Vagina (tissue), 2 donors: ENCODE results near the gene CLIC2.

Experiments used
- CTCF ChIP-seq, 3 experiments: fragments of 450-650 bp in 2 of 3; fragments of 200-600 bp in 1 of 3; sonication (generic) in 1 of 3; IDR thresholded peaks; one replicate each; pipeline ENCODE4 v1.5.1; 2017 to 2019; ENCODE audit warnings: antibody characterized with exemption in 3 of 3, mild to moderate bottlenecking in 2 of 3, moderate library complexity in 2 of 3
- POLR2A ChIP-seq, 2 donors: fragments of 450-650 bp; IDR thresholded peaks; one replicate each; pipeline ENCODE4 v1.6.1; 2017; ENCODE audit warnings: antibody characterized with exemption in 2 of 2, mild to moderate bottlenecking in 2 of 2, moderate library complexity in 2 of 2
- POLR2AphosphoS5 ChIP-seq, 2 donors: sonication (generic); formaldehyde crosslinking; IDR thresholded peaks; one replicate each; pipeline ENCODE4 v1.9.0; 2017; ENCODE audit warnings: antibody characterized with exemption in 2 of 2, mild to moderate bottlenecking in 2 of 2, low read depth in 1 of 2; ENCODE audit not compliant: insufficient read depth in 1 of 2

GRCh38 chrX:155330992-155331391 is 3.4 kb downstream of the CLIC2 start:
- no peak for TF ChIP-seq CTCF (IDR thresholded peaks at IDR 0.05)
- TF ChIP-seq POLR2A (IDR thresholded peaks at IDR 0.05) = no peak
- no peak for TF ChIP-seq POLR2AphosphoS5 (IDR thresholded peaks at IDR 0.05; ENCODE audit: insufficient read depth in 1 of 2, low read depth in 1 of 2)
